ENCODE results near the gene CEACAM3. TPM values are rescaled to one million over a fixed set of nuclear protein-coding genes. Genes with fewer than 3 reads are reported as not detected.

Gene CEACAM3
- total and polyA plus RNA-seq, 4 donors = 0.37 to 0.70 (median 0.59) TPM; not detected in 1

- TF ChIP-seq REST (IDR thresholded peaks at IDR 0.05) (no peak), HNF4A (conservative IDR thresholded peaks at IDR 0.05) (no peak), MAX (IDR thresholded peaks at IDR 0.05) (peak; percentile 100), CTCF (IDR thresholded peaks at IDR 0.05; ENCODE audit: low read depth, low read length, missing input control) (peak; percentile 71), FOXA2 (IDR thresholded peaks at IDR 0.05) (peak; percentile 5), JUND (IDR thresholded peaks at IDR 0.05) (peak; percentile 50 to 79), GABPA (IDR thresholded peaks at IDR 0.05 in 1 of 2, conservative IDR thresholded peaks at IDR 0.05 in 1 of 2) (peak; percentile 92 to 98)
These were observed 63.4 kb downstream of the CEACAM3 start, which contains the start of gene RPS19 (continued) for GRCh38 chr19:41859618-41860418.

GRCh38 chr19:41860419-41861115 lies 64.2 kb downstream of the CEACAM3 start:
- Histone ChIP-seq H3K9ac (ENCODE audit: low read depth in 1 of 2, low read length in 2 of 2) (peak overlapping the region; percentile 46 to 69), H3K36me3 (ENCODE audit: control insufficient read depth in 4 of 4, insufficient read depth in 3 of 4, low read depth in 1 of 4, low read length in 3 of 4) (peaks cover 9 to 36% (median 34%) of the 10 kb centered on the region in 4 donors), H3K4me3 (ENCODE audit: low read depth in 1 of 3, low read length in 3 of 3) (peak overlapping the region; percentile 70 to 92 (median 86)), H3K27ac (ENCODE audit: low read depth in 1 of 2, low read length in 2 of 2) (peak overlapping the region; percentile 99 to 100), H3K4me1 (ENCODE audit: control insufficient read depth in 4 of 4, insufficient read depth in 4 of 4, low read length in 3 of 4) (peaks cover 4 to 30% (median 25%) of the 10 kb centered on the region in 4 donors), H3K9me3 (ENCODE audit: control insufficient read depth in 4 of 4, low read length in 3 of 4) (no peaks in the 10 kb centered on the region), H3K27me3 (ENCODE audit: control insufficient read depth in 4 of 4, insufficient read depth in 4 of 4, low read length in 3 of 4) (no peaks in the 10 kb centered on the region)
- peak; percentile 47 for DNase-seq (ENCODE audit: low spot score)
- TF ChIP-seq NR2F2 (IDR thresholded peaks at IDR 0.05) (no peak), FOXA1 (IDR thresholded peaks at IDR 0.05) (no peak), MAX (IDR thresholded peaks at IDR 0.05) (no peak), FOXA2 (IDR thresholded peaks at IDR 0.05) (no peak), HNF4G (IDR thresholded peaks at IDR 0.05) (no peak), SP1 (IDR thresholded peaks at IDR 0.05) (no peak), TAF1 (conservative IDR thresholded peaks at IDR 0.05) (no peak), YY1 (IDR thresholded peaks at IDR 0.05) (no peak), GABPA (IDR thresholded peaks at IDR 0.05 in 1 of 2, conservative IDR thresholded peaks at IDR 0.05 in 1 of 2) (no peak), JUND (IDR thresholded peaks at IDR 0.05) (no peak), RAD21 (IDR thresholded peaks at IDR 0.05) (no peak), HNF4A (conservative IDR thresholded peaks at IDR 0.05) (no peak), ZBTB33 (IDR thresholded peaks at IDR 0.05) (no peak), ATF3 (IDR thresholded peaks at IDR 0.05) (no peak), REST (IDR thresholded peaks at IDR 0.05) (no peak), RXRA (IDR thresholded peaks at IDR 0.05) (no peak), CTCF (IDR thresholded peaks at IDR 0.05; ENCODE audit: low read depth, low read length, missing input control) (no peak)
- under 1% methylated on average over 45 of the region's 45 CpGs for WGBS

All from liver (tissue), 9 donors.